ENCODE measurements around the gene RELL1.

RELL1 gene

DNA sequence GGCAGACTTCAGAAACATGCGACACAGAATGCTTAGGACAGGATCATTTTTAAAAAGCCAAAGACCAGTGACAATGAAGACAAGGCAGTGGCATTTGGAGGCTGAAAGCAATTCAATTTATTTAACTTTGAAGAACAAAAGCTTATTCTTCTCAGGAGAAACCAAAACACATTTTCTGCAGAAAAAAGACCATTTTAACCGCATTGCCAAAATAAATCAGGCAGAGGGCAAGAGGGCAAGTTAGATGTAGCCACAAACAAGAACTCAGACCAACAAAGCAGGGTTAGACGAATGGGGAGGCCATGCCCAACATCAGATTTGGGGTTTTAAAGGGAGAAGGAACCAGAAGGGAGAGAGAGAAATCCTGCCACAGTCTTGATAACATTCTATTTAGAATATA lies 58.9 kb downstream of the RELL1 start:
- TF ChIP-seq NFRKB (IDR thresholded peaks at IDR 0.05) (no peak), SUZ12 (IDR thresholded peaks at IDR 0.05) (no peak), LEF1 (IDR thresholded peaks at IDR 0.05; ENCODE audit: borderline replicate concordance) (no peak), ELF4 (IDR thresholded peaks at IDR 0.05) (no peak), L3MBTL2 (conservative IDR thresholded peaks at IDR 0.05) (no peak), TARDBP (IDR thresholded peaks at IDR 0.05) (no peak), FOXK2 (IDR thresholded peaks at IDR 0.05) (no peak), FOXA1 (IDR thresholded peaks at IDR 0.05) (no peak), PKNOX1 (IDR thresholded peaks at IDR 0.05) (no peak), ZNF384 (IDR thresholded peaks at IDR 0.05) (no peak), CTBP1 (IDR thresholded peaks at IDR 0.05; ENCODE audit: borderline replicate concordance) (no peak), FOXM1 (IDR thresholded peaks at IDR 0.05; ENCODE audit: borderline replicate concordance) (no peak), ARNT (IDR thresholded peaks at IDR 0.05) (no peak), SP1 (IDR thresholded peaks at IDR 0.05) (no peak), BHLHE40 (IDR thresholded peaks at IDR 0.05; ENCODE audit: borderline replicate concordance) (no peak), HDGF (IDR thresholded peaks at IDR 0.05; ENCODE audit: borderline replicate concordance) (no peak)
- CTCF ChIA-PET: no interaction called here
- no peak for DNase-seq (ENCODE audit: extremely low spot score)
- POLR2A ChIA-PET: no interaction called here

DNA sequence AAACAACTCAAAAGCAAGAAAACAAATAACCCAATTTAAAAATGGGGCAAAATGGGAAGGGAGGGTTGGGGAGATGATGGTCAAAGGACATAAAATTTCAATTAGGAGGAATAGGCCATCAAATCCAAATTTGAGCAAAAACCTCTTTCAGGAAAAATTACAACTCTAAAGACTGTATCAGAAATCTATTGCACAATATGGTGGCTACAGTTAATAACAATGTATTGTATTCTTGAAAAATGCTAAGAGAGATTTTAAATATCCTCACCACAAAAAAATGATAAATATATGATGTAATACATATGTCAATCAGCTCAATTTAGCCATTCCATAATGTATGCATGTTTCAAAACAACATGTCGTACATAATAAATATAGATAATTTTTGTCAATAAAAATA lies 60.7 kb downstream of the RELL1 start:
- no peak for DNase-seq (ENCODE audit: extremely low spot score)
- CTCF ChIA-PET: no interaction called here
- TF ChIP-seq TARDBP (IDR thresholded peaks at IDR 0.05) (no peak), PKNOX1 (IDR thresholded peaks at IDR 0.05) (no peak), SP1 (IDR thresholded peaks at IDR 0.05) (no peak), ZNF384 (IDR thresholded peaks at IDR 0.05) (no peak)
- POLR2A ChIA-PET: no interaction called here

GRCh38 chr4:37623940-37624339 lies 62.2 kb downstream of the RELL1 start:
- TF ChIP-seq TARDBP (IDR thresholded peaks at IDR 0.05): no peak
- TF ChIP-seq FOXM1 (IDR thresholded peaks at IDR 0.05; ENCODE audit: borderline replicate concordance): no peak
- TF ChIP-seq ARNT (IDR thresholded peaks at IDR 0.05): no peak
- no peak for TF ChIP-seq FOXK2 (IDR thresholded peaks at IDR 0.05)
- TF ChIP-seq PKNOX1 (IDR thresholded peaks at IDR 0.05): no peak
- no peak for TF ChIP-seq SP1 (IDR thresholded peaks at IDR 0.05)
- CTCF ChIA-PET: no interaction called here

GRCh38 chr4:37623125-37623524 lies 63.1 kb downstream of the RELL1 start:
- DNase-seq (ENCODE audit: extremely low spot score): no peak
- ChIA-PET POLR2A (no interaction called here), CTCF (no interaction called here)
- no peak for TF ChIP-seq HDGF (IDR thresholded peaks at IDR 0.05; ENCODE audit: borderline replicate concordance)
- no peak for TF ChIP-seq SP1 (IDR thresholded peaks at IDR 0.05)
- no peak for TF ChIP-seq PKNOX1 (IDR thresholded peaks at IDR 0.05)
- no peak for TF ChIP-seq SUZ12 (IDR thresholded peaks at IDR 0.05)
- TF ChIP-seq FOXA1 (IDR thresholded peaks at IDR 0.05): no peak
- no peak for TF ChIP-seq LEF1 (IDR thresholded peaks at IDR 0.05; ENCODE audit: borderline replicate concordance)
- no peak for TF ChIP-seq NFRKB (IDR thresholded peaks at IDR 0.05)
- TF ChIP-seq L3MBTL2 (conservative IDR thresholded peaks at IDR 0.05): no peak
- TF ChIP-seq ARNT (IDR thresholded peaks at IDR 0.05): no peak
- TF ChIP-seq FOXK2 (IDR thresholded peaks at IDR 0.05): no peak
- TF ChIP-seq ZNF384 (IDR thresholded peaks at IDR 0.05): no peak
- TF ChIP-seq TARDBP (IDR thresholded peaks at IDR 0.05): no peak
- TF ChIP-seq BHLHE40 (IDR thresholded peaks at IDR 0.05; ENCODE audit: borderline replicate concordance): no peak
- no peak for TF ChIP-seq FOXM1 (IDR thresholded peaks at IDR 0.05; ENCODE audit: borderline replicate concordance)
- TF ChIP-seq ELF4 (IDR thresholded peaks at IDR 0.05): no peak
- no peak for TF ChIP-seq CTBP1 (IDR thresholded peaks at IDR 0.05; ENCODE audit: borderline replicate concordance)

More at GRCh38 chr4:37623940-37624339, 62.2 kb downstream of the RELL1 start:
- POLR2A ChIA-PET: no interaction called here
- DNase-seq (ENCODE audit: extremely low spot score): no peak

DNA sequence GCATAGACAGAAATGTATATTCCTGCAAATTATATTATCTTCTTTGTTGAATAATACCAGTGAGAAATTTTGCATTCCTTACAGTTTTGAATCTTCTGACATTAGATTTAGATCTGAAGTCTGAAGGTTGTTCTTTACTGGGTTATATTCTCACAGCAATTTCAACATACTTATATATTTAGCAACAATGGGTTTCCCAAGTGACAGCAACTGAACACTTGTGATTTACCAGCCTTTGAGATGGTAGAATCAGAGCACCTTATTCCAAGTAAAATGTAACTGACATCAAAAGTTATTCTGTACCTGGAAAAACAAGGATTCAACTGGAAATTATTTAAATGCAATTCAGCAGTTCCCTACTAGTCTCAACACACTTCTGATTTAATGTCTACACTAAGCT lies 66.0 kb downstream of the RELL1 start:
- no peak for DNase-seq (ENCODE audit: extremely low spot score)
- ChIA-PET POLR2A (no interaction called here), CTCF (no interaction called here)
- TF ChIP-seq FOXA1 (IDR thresholded peaks at IDR 0.05): no peak
- TF ChIP-seq L3MBTL2 (conservative IDR thresholded peaks at IDR 0.05): no peak
- TF ChIP-seq ARNT (IDR thresholded peaks at IDR 0.05): no peak
- TF ChIP-seq LEF1 (IDR thresholded peaks at IDR 0.05; ENCODE audit: borderline replicate concordance): no peak
- TF ChIP-seq ZNF384 (IDR thresholded peaks at IDR 0.05): no peak
- TF ChIP-seq TARDBP (IDR thresholded peaks at IDR 0.05): no peak
- no peak for TF ChIP-seq SP1 (IDR thresholded peaks at IDR 0.05)
- no peak for TF ChIP-seq ELF4 (IDR thresholded peaks at IDR 0.05)
- no peak for TF ChIP-seq NFRKB (IDR thresholded peaks at IDR 0.05)

- ChIA-PET POLR2A (no interaction called here), CTCF (no interaction called here)
- no peak for DNase-seq (ENCODE audit: extremely low spot score)
- TF ChIP-seq ZNF384 (IDR thresholded peaks at IDR 0.05): no peak
- TF ChIP-seq HDGF (IDR thresholded peaks at IDR 0.05; ENCODE audit: borderline replicate concordance): no peak
- no peak for TF ChIP-seq FOXK2 (IDR thresholded peaks at IDR 0.05)
- no peak for TF ChIP-seq FOXM1 (IDR thresholded peaks at IDR 0.05; ENCODE audit: borderline replicate concordance)
- no peak for TF ChIP-seq L3MBTL2 (conservative IDR thresholded peaks at IDR 0.05)
- TF ChIP-seq SUZ12 (IDR thresholded peaks at IDR 0.05): no peak
- TF ChIP-seq TARDBP (IDR thresholded peaks at IDR 0.05): no peak
- TF ChIP-seq SP1 (IDR thresholded peaks at IDR 0.05): no peak
- TF ChIP-seq BHLHE40 (IDR thresholded peaks at IDR 0.05; ENCODE audit: borderline replicate concordance): no peak
- TF ChIP-seq CTBP1 (IDR thresholded peaks at IDR 0.05; ENCODE audit: borderline replicate concordance): no peak
- TF ChIP-seq PKNOX1 (IDR thresholded peaks at IDR 0.05): no peak
- no peak for TF ChIP-seq ARNT (IDR thresholded peaks at IDR 0.05)
- TF ChIP-seq LEF1 (IDR thresholded peaks at IDR 0.05; ENCODE audit: borderline replicate concordance): no peak
- no peak for TF ChIP-seq ELF4 (IDR thresholded peaks at IDR 0.05)
- no peak for TF ChIP-seq NFRKB (IDR thresholded peaks at IDR 0.05)
- TF ChIP-seq FOXA1 (IDR thresholded peaks at IDR 0.05): no peak
These were observed 70.5 kb downstream of the RELL1 start for GRCh38 chr4:37615720-37616063.
